NCI-H2029 treated with DMSO at 0.1 percent for 48 hours (cell line): ENCODE results near the gene DDX1.
"Not testable (repeated sequence)": the region's sequence is repeated elsewhere in the genome, so short reads cannot be mapped to it uniquely, and the experiment has no call there.

Experiments used
- DNase-seq: peaks from one replicate; lab custom pipeline; 2025; lab: John Stamatoyannopoulos, UW

The DDX1 gene

GRCh38 chr2:15595936-15596335 lies 4.3 kb downstream of the DDX1 start:
- no peak for DNase-seq

- no peak for DNase-seq
These were observed 4.7 kb downstream of the DDX1 start for GRCh38 chr2:15596350-15596749.

- DNase-seq: no peak
These were observed 5.3 kb downstream of the DDX1 start for GRCh38 chr2:15596968-15597367.

GRCh38 chr2:15599994-15600393 lies 8.3 kb downstream of the DDX1 start:
- DNase-seq: no peak

GRCh38 chr2:15601681-15602080 lies 10.0 kb downstream of the DDX1 start:
- DNase-seq: no peak

- no peak for DNase-seq
These were observed 10.7 kb downstream of the DDX1 start for GRCh38 chr2:15602393-15602792.

- DNase-seq: no peak
These were observed 11.5 kb downstream of the DDX1 start for GRCh38 chr2:15603044-15603765.

GRCh38 chr2:15603948-15604347 lies 12.3 kb downstream of the DDX1 start:
- DNase-seq: no peak

GRCh38 chr2:15605721-15606120 lies 14.1 kb downstream of the DDX1 start:
- no peak for DNase-seq

- DNase-seq: no peak
These were observed 15.1 kb downstream of the DDX1 start for GRCh38 chr2:15606481-15607441.

- DNase-seq: no peak
These were observed 16.2 kb downstream of the DDX1 start for GRCh38 chr2:15607709-15608391.

GRCh38 chr2:15608392-15608761 lies 16.7 kb downstream of the DDX1 start:
- DNase-seq: no peak

- DNase-seq: no peak
These were observed 17.8 kb downstream of the DDX1 start for GRCh38 chr2:15609341-15610042.

GRCh38 chr2:15610430-15610952 lies 18.8 kb downstream of the DDX1 start:
- no peak for DNase-seq

- DNase-seq: not testable (repeated sequence)
These were observed 20.4 kb downstream of the DDX1 start for GRCh38 chr2:15612101-15612500.

GRCh38 chr2:15613736-15614429 lies 22.2 kb downstream of the DDX1 start:
- no peak for DNase-seq

GRCh38 chr2:15614545-15615300 lies 23.1 kb downstream of the DDX1 start:
- no peak for DNase-seq

GRCh38 chr2:15615301-15615920 lies 23.7 kb downstream of the DDX1 start:
- no peak for DNase-seq

- DNase-seq: no peak
These were observed 24.8 kb downstream of the DDX1 start for GRCh38 chr2:15616429-15616828.
